HCT116 (cell line): ENCODE data around the gene ADORA3. TPM values are rescaled to one million over a fixed set of nuclear protein-coding genes. Genes with fewer than 3 reads are reported as not detected.

Experiments used
- ATAC-seq: fragments of 200-7000 bp; cut with Tn5 transposase; 2 replicates; pipeline ENCODE4 v1.9.1; 2020; ENCODE audit warnings: mild to moderate bottlenecking, moderate library complexity
- BruUV-seq: library from RNA; stranded (reverse); fragments of 400-500 nt; replicated peaks from 2 replicates; lab custom pipeline; 2021; lab: Mats Ljungman, UMichigan
- CTCF ChIA-PET: fragments of 300-600 bp; sonication (Branson Sonifier 250); formaldehyde crosslinking; loops from one replicate; lab custom pipeline; 2021; ENCODE audit warnings: antibody characterized with exemption; lab: Charles Lee
- POLR2A ChIA-PET: fragments of 300-600, 350-600 bp; sonication (Branson Sonifier 250); formaldehyde crosslinking; loops from one replicate; lab custom pipeline; 2021; ENCODE audit warnings: antibody characterized with exemption; lab: Charles Lee
- RAD21 ChIA-PET, 2 experiments: fragments of 300-600 bp; sonication (Branson Sonifier 250); formaldehyde crosslinking; loops; one replicate each; lab custom pipeline; 2023; ENCODE audit warnings: low total read pairs in 2 of 2; ENCODE audit not compliant: uncharacterized antibody in 2 of 2, unreplicated experiment in 2 of 2, low non-redundant PET in 1 of 2; lab: Charles Lee
- DNase-seq: peaks from one replicate; pipeline ENCODE4 v3.0.0-alpha.2; 2010; ENCODE audit warnings: low read depth, low spot score
- H2AFZ ChIP-seq: fragments of 200-600 bp; shearing (Covaris generic), sonication (generic); 2 replicates; pipeline ENCODE4 v1.6.1; 2017; ENCODE audit warnings: low read depth, mixed run types, mixed read lengths, antibody characterized with exemption, low read length; ENCODE audit not compliant: poor library complexity, severe bottlenecking
- H3K27ac ChIP-seq: 2 replicates; pipeline ENCODE4 v1.5.1; 2012; ENCODE audit warnings: low read depth, low read length
- H3K27me3 ChIP-seq: fragments of 200-600 bp; sonication (generic); 2 replicates; pipeline ENCODE4 v1.6.1; 2016; ENCODE audit warnings: mixed run types, low read length, mixed read lengths; ENCODE audit not compliant: insufficient read depth
- H3K36me3 ChIP-seq, 2 experiments: fragments of 200-500 bp in 1 of 2; fragments of 200-600 bp in 1 of 2; sonication (Bioruptor generic) in 1 of 2; sonication (generic) in 1 of 2; 2 replicates each; pipeline versions ENCODE4 v1.5.1 to v1.6.1; 2014 to 2016; ENCODE audit warnings: low read length in 2 of 2, inconsistent platforms in 1 of 2, mixed read lengths in 1 of 2, mixed run types in 1 of 2; ENCODE audit not compliant: insufficient read depth in 2 of 2, control insufficient read depth in 1 of 2
- H3K4me1 ChIP-seq, 2 experiments: fragments of 200-600 bp in 1 of 2; sonication (generic) in 1 of 2; 2 replicates each; pipeline versions ENCODE4 v1.5.1 to v1.6.1; 2012 to 2017; ENCODE audit warnings: low read length in 2 of 2, inconsistent platforms in 1 of 2, mild to moderate bottlenecking in 1 of 2, mixed read lengths in 1 of 2, mixed run types in 1 of 2, moderate library complexity in 1 of 2; ENCODE audit not compliant: insufficient read depth in 2 of 2, control insufficient read depth in 1 of 2
- H3K4me2 ChIP-seq: fragments of 200-600 bp; sonication (generic); 2 replicates; pipeline ENCODE4 v1.6.1; 2017; ENCODE audit warnings: mixed run types, low read length, mixed read lengths
- H3K4me3 ChIP-seq, 2 experiments: fragments of 200-600 bp in 1 of 2; sonication (generic) in 1 of 2; replicated peaks in 1 of 2; 2 replicates each; pipeline ENCODE4 v1.5.1; 2011 to 2016; ENCODE audit warnings: low read length in 2 of 2, control low read depth in 1 of 2, low read depth in 1 of 2, mild to moderate bottlenecking in 1 of 2, mixed read lengths in 1 of 2, mixed run types in 1 of 2
- H3K79me2 ChIP-seq: fragments of 200-600 bp; sonication (generic); 2 replicates; pipeline ENCODE4 v1.6.1; 2017; ENCODE audit warnings: mild to moderate bottlenecking, mixed run types, low read length, moderate library complexity, mixed read lengths; ENCODE audit not compliant: insufficient read depth
- H3K9ac ChIP-seq: fragments of 200-600 bp; sonication (generic); 2 replicates; pipeline ENCODE4 v1.6.1; 2016; ENCODE audit warnings: low read length, mixed read lengths
- H3K9me2 ChIP-seq: fragments of 200-600 bp; sonication (generic), shearing (Covaris generic); 2 replicates; pipeline ENCODE4 v1.6.1; 2017; ENCODE audit warnings: mixed run types, mild to moderate bottlenecking, moderate library complexity; ENCODE audit not compliant: insufficient read depth
- H3K9me3 ChIP-seq, 2 experiments: fragments of 200-500 bp in 1 of 2; fragments of 200-600 bp in 1 of 2; sonication (Bioruptor generic) in 1 of 2; sonication (generic) in 1 of 2; 2 replicates each; pipeline ENCODE4 v1.6.1; 2014 to 2017; ENCODE audit warnings: low read length in 2 of 2, mixed read lengths in 2 of 2, inconsistent platforms in 1 of 2, low read depth in 1 of 2, mild to moderate bottlenecking in 1 of 2, mixed run types in 1 of 2, moderate library complexity in 1 of 2; ENCODE audit not compliant: control insufficient read depth in 1 of 2, insufficient read depth in 1 of 2
- H4K20me1 ChIP-seq: fragments of 200-600 bp; sonication (generic), shearing (Covaris generic); 2 replicates; pipeline ENCODE4 v1.6.1; 2017; ENCODE audit warnings: mixed run types, mild to moderate bottlenecking, moderate library complexity; ENCODE audit not compliant: insufficient read depth
- CEBPB ChIP-seq: IDR thresholded peaks from 2 replicates; pipeline ENCODE4 v1.6.1; 2012; ENCODE audit warnings: low read depth
- ELF1 ChIP-seq: IDR thresholded peaks from 2 replicates; pipeline ENCODE4 v1.6.1; 2012; ENCODE audit warnings: low read depth, borderline replicate concordance
- MAX ChIP-seq: IDR thresholded peaks from 2 replicates; pipeline ENCODE4 v1.6.1; 2012
- POLR2A ChIP-seq: IDR thresholded peaks from 2 replicates; pipeline ENCODE4 v1.7.0; 2011; ENCODE audit warnings: borderline replicate concordance; ENCODE audit not compliant: insufficient read depth, insufficient read length; ENCODE audit errors: extremely low read depth
- POLR2AphosphoS5 ChIP-seq: IDR thresholded peaks from 2 replicates; pipeline ENCODE4 v1.6.1; 2011; ENCODE audit warnings: mild to moderate bottlenecking, low read depth, low read length, moderate library complexity
- RAD21 ChIP-seq: IDR thresholded peaks from 2 replicates; pipeline ENCODE4 v1.6.1; 2012; ENCODE audit warnings: low read depth, mild to moderate bottlenecking
- REST ChIP-seq: IDR thresholded peaks from 2 replicates; pipeline ENCODE4 v1.6.1; 2012; ENCODE audit warnings: low read depth
- SRF ChIP-seq: IDR thresholded peaks from 2 replicates; pipeline ENCODE4 v1.6.1; 2012; ENCODE audit warnings: low read depth
- ZFX ChIP-seq: fragments of 450-650 bp; IDR thresholded peaks from 2 replicates; pipeline ENCODE4 v1.6.1; 2017
- intact Hi-C: fragments of 100-400 bp; cut with micrococcal nuclease; formaldehyde crosslinking; loops from 2 replicates; pipeline ENCODE4 v1.10.0; 2022
- total RNA-seq: library from RNA; stranded (reverse); gene quantifications from one replicate; pipeline ENCODE4 v1.2.1, GENCODE V29; 2021; ENCODE audit not compliant: unreplicated experiment

The ADORA3 gene
- total RNA-seq, 1 experiment from 2014 or later = not detected

DNA sequence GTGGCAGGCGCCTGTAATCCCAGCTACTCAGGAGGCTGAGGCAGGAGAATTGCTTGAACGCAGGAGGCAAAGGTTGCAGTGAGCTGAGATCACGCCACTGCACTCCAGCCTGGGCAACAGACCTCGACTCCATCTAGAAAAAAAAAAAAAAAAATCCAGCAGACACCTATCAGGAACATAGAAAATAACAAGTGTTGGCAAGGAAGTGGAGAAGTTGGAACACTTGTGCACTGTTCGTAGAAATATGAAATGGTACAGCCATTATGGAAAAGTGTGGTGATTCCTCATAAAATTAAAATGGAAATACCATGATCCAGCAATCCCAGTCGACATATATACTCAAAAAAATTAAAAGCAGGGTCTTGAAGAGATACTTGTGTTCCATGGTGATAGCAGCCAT lies 41.7 kb downstream of the ADORA3 start:
- TF ChIP-seq ZFX (no peak), CEBPB (no peak), ELF1 (no peak), RAD21 (no peak), POLR2A (no peak), POLR2AphosphoS5 (no peak), MAX (no peak), REST (no peak), SRF (no peak)
- TF ChIP-seq, all 23 proteins: peak for 0
- CTCF ChIA-PET = no interaction called here
- RAD21 ChIA-PET = no interaction called here

More for the DNA sequence above, 41.7 kb downstream of the ADORA3 start:
- Histone ChIP-seq H3K36me3 (peaks cover 36 to 44% of the 10 kb centered on the region in 2 experiments; a peak in 3 of 4 replicates), H3K4me3 (no peak overlapping the region), H3K27ac (no peak overlapping the region), H3K9me2 (no peaks in the 10 kb centered on the region), H3K4me1 (no peaks in the 10 kb centered on the region), H3K4me2 (no peak overlapping the region), H3K9me3 (no peaks in the 10 kb centered on the region), H2AFZ (no peak overlapping the region), H3K9ac (no peak overlapping the region), H3K27me3 (no peaks in the 10 kb centered on the region), H4K20me1 (peaks cover 9% of the 10 kb centered on the region), H3K79me2 (peaks cover 19% of the 10 kb centered on the region)
- BruUV-seq = no TSS peak
- intact Hi-C loops = no loop called here
- ATAC-seq = no peak
- DNase-seq = no peak
- POLR2A ChIA-PET = no interaction called here
